ENCODE results near the gene HIVEP2.
A peak's percentile ranks its signal among the peaks of the same experiment; 100 is the strongest.

HIVEP2 gene

GRCh38 chr6:142887517-142887916 lies 57.5 kb downstream of the HIVEP2 start:
- no peak for DNase-seq

- DNase-seq = no peak
These were observed 58.4 kb downstream of the HIVEP2 start for GRCh38 chr6:142886431-142887170.

GRCh38 chr6:142885182-142885867 lies 59.7 kb downstream of the HIVEP2 start:
- no peak for DNase-seq

GRCh38 chr6:142884214-142885035 lies 60.6 kb downstream of the HIVEP2 start:
- DNase-seq = no peak

- DNase-seq = no peak
These were observed 62.0 kb downstream of the HIVEP2 start for GRCh38 chr6:142883011-142883410.

GRCh38 chr6:142881761-142882160 lies 63.2 kb downstream of the HIVEP2 start:
- DNase-seq = no peak

GRCh38 chr6:142881290-142881689 lies 63.7 kb downstream of the HIVEP2 start:
- no peak for DNase-seq

GRCh38 chr6:142880201-142880600 lies 64.8 kb downstream of the HIVEP2 start:
- DNase-seq = no peak

GRCh38 chr6:142879527-142879926 lies 65.4 kb downstream of the HIVEP2 start:
- DNase-seq = no peak

GRCh38 chr6:142879076-142879475 lies 65.9 kb downstream of the HIVEP2 start:
- DNase-seq = no peak

GRCh38 chr6:142878407-142878806 lies 66.6 kb downstream of the HIVEP2 start:
- no peak for DNase-seq

GRCh38 chr6:142874676-142875075 lies 70.3 kb downstream of the HIVEP2 start:
- DNase-seq = no peak

- DNase-seq = no peak
These were observed 72.6 kb downstream of the HIVEP2 start for GRCh38 chr6:142872376-142872775.

GRCh38 chr6:142871910-142872331 lies 73.1 kb downstream of the HIVEP2 start:
- DNase-seq = no peak

GRCh38 chr6:142870787-142871415 lies 74.1 kb downstream of the HIVEP2 start:
- DNase-seq = no peak

- DNase-seq = no peak
These were observed 76.1 kb downstream of the HIVEP2 start for GRCh38 chr6:142868917-142869316.

GRCh38 chr6:142867988-142868812 lies 76.8 kb downstream of the HIVEP2 start:
- no peak for DNase-seq

- DNase-seq = no peak
These were observed 77.6 kb downstream of the HIVEP2 start for GRCh38 chr6:142867355-142867801.

- DNase-seq = no peak
These were observed 81.0 kb downstream of the HIVEP2 start for GRCh38 chr6:142863981-142864380.

GRCh38 chr6:142861711-142862110 lies 83.3 kb downstream of the HIVEP2 start:
- DNase-seq = peak; percentile 95

GRCh38 chr6:142860498-142860897 lies 84.5 kb downstream of the HIVEP2 start:
- DNase-seq = no peak
